Fibroblast of lung (primary cell): ENCODE data around the gene LCN6. TPM values are rescaled to one million over a fixed set of nuclear protein-coding genes. Genes with fewer than 3 reads are reported as not detected.
"Not testable (repeated sequence)": the region's sequence is repeated elsewhere in the genome, so short reads cannot be mapped to it uniquely, and the experiment has no call there.

Source experiments
- DNase-seq, 2 donors: peaks; one replicate each; pipeline versions ENCODE4 v3.0.0 to v3.0.0-alpha.2; 2010; ENCODE audit warnings: low read depth in 2 of 2
- H2AFZ ChIP-seq: 2 replicates; pipeline ENCODE4 v1.5.1; 2012; ENCODE audit warnings: low read length, control low read depth, inconsistent platforms
- H3K27ac ChIP-seq: 2 replicates; pipeline ENCODE4 v1.5.1; 2011; ENCODE audit warnings: low read length, control low read depth; ENCODE audit not compliant: insufficient read depth
- H3K27me3 ChIP-seq: 2 replicates; pipeline ENCODE4 v1.5.1; 2011; ENCODE audit warnings: mild to moderate bottlenecking, low read length; ENCODE audit not compliant: control insufficient read depth, insufficient read depth
- H3K36me3 ChIP-seq: 2 replicates; pipeline ENCODE4 v1.5.1; 2011; ENCODE audit warnings: low read length; ENCODE audit not compliant: control insufficient read depth, insufficient read depth
- H3K4me1 ChIP-seq: 2 replicates; pipeline ENCODE4 v1.5.1; 2011; ENCODE audit warnings: low read length; ENCODE audit not compliant: control insufficient read depth, insufficient read depth; ENCODE audit errors: extremely low read depth
- H3K4me2 ChIP-seq: 2 replicates; pipeline ENCODE4 v1.5.1; 2011; ENCODE audit warnings: low read length, control low read depth; ENCODE audit not compliant: insufficient read depth; ENCODE audit errors: extremely low read depth
- H3K4me3 ChIP-seq, 4 experiments: fragments of 200-600 bp in 1 of 4; sonication (generic) in 1 of 4; replicated peaks in 1 of 4; 2 replicates each; pipeline ENCODE4 v1.5.1; 2011 to 2016; ENCODE audit warnings: low read length in 4 of 4, low read depth in 3 of 4, mild to moderate bottlenecking in 3 of 4, control low read depth in 2 of 4, inconsistent platforms in 1 of 4, mixed read lengths in 1 of 4; ENCODE audit not compliant: insufficient read depth in 1 of 4; ENCODE audit errors: control extremely low read depth in 1 of 4
- H3K79me2 ChIP-seq: 2 replicates; pipeline ENCODE4 v1.5.1; 2012; ENCODE audit warnings: mild to moderate bottlenecking, low read length, inconsistent platforms; ENCODE audit not compliant: control insufficient read depth, insufficient read depth
- H3K9ac ChIP-seq: 2 replicates; pipeline ENCODE4 v1.5.1; 2011; ENCODE audit warnings: mild to moderate bottlenecking, low read length, control low read depth; ENCODE audit not compliant: insufficient read depth
- H3K9me3 ChIP-seq: 2 replicates; pipeline ENCODE4 v1.5.1; 2012; ENCODE audit warnings: low read depth, low read length; ENCODE audit not compliant: control insufficient read depth, insufficient read depth
- H4K20me1 ChIP-seq: 2 replicates; pipeline ENCODE4 v1.5.1; 2011; ENCODE audit warnings: low read length; ENCODE audit not compliant: control insufficient read depth, insufficient read depth; ENCODE audit errors: extremely low read depth
- EZH2 ChIP-seq: IDR thresholded peaks from 2 replicates; pipeline ENCODE4 v1.5.1; 2012; ENCODE audit warnings: low read length, control low read depth, mild to moderate bottlenecking; ENCODE audit errors: missing control alignments
- polyA minus RNA-seq: library from RNA; depleted of rRNA, polyadenylated mRNA; stranded (reverse); fragments of >200 nt; gene quantifications from 2 replicates; pipeline ENCODE4 v1.2.3, GENCODE V29; 2011; ENCODE audit warnings: low replicate concordance
- polyA plus RNA-seq, 2 donors: library from polyadenylated mRNA; depleted of rRNA in 1 of 2; stranded (reverse) in 1 of 2; unstranded in 1 of 2; fragments of >200 nt; gene quantifications; 2 replicates each; pipeline ENCODE4 v1.2.1, GENCODE V29; 2011 to 2012; ENCODE audit warnings: missing spikeins in 1 of 2
- total RNA-seq: library from RNA; depleted of rRNA; stranded (reverse); fragments of >200 nt; gene quantifications from 2 replicates; pipeline ENCODE4 v1.2.1, GENCODE V29; 2014
- TF ChIP-seq, protein P1 (sequence below), 2 donors: IDR thresholded peaks in 1 of 2; conservative IDR thresholded peaks in 1 of 2; 1 replicate in 1 of 2; 2 replicates in 1 of 2; pipeline ENCODE4 v1.5.1; 2011 to 2012; ENCODE audit warnings: low read length in 2 of 2, control low read depth in 1 of 2, inconsistent platforms in 1 of 2, low read depth in 1 of 2, mild to moderate bottlenecking in 1 of 2

Gene LCN6
- total RNA-seq (not detected in 2 replicates), polyA plus RNA-seq (not detected in 2 replicates), polyA minus RNA-seq (not detected in 2 replicates)
- not detected in 2 replicates for polyA plus RNA-seq (2012)

DNA sequence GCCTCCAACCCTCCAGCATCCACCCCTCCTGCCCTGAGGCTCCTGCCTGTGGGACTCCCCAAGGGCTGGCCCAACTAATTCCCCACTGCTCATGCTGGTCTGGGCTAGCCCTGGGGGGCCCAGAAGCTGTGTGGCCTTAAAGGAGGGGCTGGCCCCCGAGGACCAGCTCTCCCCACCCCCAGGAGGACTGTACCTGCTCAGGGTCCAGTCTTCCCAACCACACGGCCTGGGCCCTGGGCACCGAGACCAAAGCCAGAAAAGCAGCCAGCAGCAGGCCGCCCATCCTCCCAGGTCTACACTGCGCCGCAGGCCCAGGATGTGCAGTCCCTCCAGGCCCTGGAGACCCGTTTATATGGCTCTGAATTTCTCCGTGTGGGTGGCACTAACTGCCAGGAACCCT is at the start of gene LCN6:
Gene LCN6, minus strand, starts transcription at position 325 of the 400 bp plus-strand sequence. Its CDS starts 42 bp downstream, at position 283.
- Histone ChIP-seq H3K27ac (no peak within 1 kb of the TSS), H3K4me2 (no peak within 1 kb of the TSS), H3K36me3 (no peaks in the 10 kb centered on the region), H3K9me3 (no peaks in the 10 kb centered on the region), H4K20me1 (no peaks in the 10 kb centered on the region), H3K4me1 (no peaks in the 10 kb centered on the region), H2AFZ (no peak within 1 kb of the TSS), H3K4me3 (no peak within 1 kb of the TSS), H3K27me3 (peaks cover under 1% of the 10 kb centered on the region), H3K9ac (no peak within 1 kb of the TSS), H3K79me2 (no peaks in the 10 kb centered on the region)
- no peak for TF ChIP-seq EZH2
- TF ChIP-seq, protein P1, sequence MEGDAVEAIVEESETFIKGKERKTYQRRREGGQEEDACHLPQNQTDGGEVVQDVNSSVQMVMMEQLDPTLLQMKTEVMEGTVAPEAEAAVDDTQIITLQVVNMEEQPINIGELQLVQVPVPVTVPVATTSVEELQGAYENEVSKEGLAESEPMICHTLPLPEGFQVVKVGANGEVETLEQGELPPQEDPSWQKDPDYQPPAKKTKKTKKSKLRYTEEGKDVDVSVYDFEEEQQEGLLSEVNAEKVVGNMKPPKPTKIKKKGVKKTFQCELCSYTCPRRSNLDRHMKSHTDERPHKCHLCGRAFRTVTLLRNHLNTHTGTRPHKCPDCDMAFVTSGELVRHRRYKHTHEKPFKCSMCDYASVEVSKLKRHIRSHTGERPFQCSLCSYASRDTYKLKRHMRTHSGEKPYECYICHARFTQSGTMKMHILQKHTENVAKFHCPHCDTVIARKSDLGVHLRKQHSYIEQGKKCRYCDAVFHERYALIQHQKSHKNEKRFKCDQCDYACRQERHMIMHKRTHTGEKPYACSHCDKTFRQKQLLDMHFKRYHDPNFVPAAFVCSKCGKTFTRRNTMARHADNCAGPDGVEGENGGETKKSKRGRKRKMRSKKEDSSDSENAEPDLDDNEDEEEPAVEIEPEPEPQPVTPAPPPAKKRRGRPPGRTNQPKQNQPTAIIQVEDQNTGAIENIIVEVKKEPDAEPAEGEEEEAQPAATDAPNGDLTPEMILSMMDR (conservative IDR thresholded peaks at IDR 0.05 in 1 of 2, IDR thresholded peaks at IDR 0.05 in 1 of 2; ENCODE audit: low read depth in 1 of 2, low read length in 2 of 2), result no peak
- DNase-seq, result no peak

DNA sequence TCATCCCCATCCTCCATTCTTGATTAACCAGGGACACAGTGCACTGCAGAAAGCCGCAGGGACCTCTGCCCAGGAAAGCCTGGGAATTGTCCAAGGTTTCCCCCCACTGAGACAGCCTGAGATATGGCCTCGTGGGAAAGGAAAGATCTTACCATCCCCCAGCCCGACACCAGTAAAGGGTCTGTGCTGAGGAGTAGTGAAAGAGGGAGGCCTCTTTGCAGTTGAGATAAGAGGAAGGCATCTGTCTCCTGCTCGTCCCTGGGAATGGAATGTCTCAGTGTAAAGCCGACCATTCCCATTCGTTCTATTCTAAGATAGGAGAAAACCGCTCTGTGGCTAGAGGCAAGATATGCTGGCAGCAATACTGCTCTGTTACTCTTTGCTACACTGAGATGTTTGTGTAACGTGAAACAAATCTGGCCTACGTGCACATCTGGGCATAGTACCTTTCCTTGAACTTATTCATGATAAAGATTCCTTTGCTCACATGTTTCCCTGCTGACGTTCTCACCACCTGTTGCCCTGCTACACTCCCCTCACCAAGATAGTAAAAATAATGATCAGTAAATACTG is 48.5 kb upstream of the LCN6 start:
- H3K9ac ChIP-seq, H3K4me3 ChIP-seq, H3K36me3 ChIP-seq, H3K4me2 ChIP-seq, H2AFZ ChIP-seq, H3K4me1 ChIP-seq, H3K27ac ChIP-seq, H4K20me1 ChIP-seq, H3K79me2 ChIP-seq, H3K9me3 ChIP-seq: not testable (repeated sequence)
- peaks cover 29% of the 10 kb centered on the region for H3K27me3 ChIP-seq
- DNase-seq, result peak in 1 of 2 donors; percentile 69

DNA sequence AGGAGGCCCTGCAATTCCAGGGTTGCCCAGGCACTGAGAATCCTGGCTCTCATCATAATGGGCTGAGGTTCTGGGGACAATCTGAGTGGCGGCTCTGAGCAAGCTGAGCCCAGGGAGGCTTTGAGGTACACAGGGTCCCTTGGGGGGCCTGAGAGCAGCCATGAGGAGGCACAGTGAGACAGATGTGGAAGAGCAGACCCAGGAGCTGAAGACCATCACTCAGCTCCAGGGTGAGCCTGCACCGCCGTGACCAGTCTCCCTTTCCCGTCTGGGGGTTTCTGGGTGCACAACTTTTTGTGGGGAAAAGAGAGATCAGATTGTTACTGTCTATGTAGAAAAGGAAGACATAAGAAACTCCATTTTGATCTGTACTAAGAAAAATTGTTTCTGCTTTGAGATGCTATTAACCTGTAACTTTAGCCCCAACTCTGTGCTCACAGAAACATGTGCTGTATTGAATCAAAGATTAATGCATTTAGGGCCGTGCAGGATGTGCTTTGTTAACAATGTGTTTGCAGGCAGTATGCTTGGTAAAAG is 48.0 kb upstream of the LCN6 start, which contains the start of gene CCDC183:
Gene CCDC183, plus strand, starts transcription at position 101 of the 537 bp plus-strand sequence. Its CDS starts 60 bp downstream, at position 161.
- Histone ChIP-seq H3K79me2 (peaks cover 4% of the 10 kb centered on the region), H3K4me3 (no peak within 1 kb of the TSS), H3K4me1 (no peaks in the 10 kb centered on the region), H3K36me3 (peaks cover 2% of the 10 kb centered on the region), H3K4me2 (no peak within 1 kb of the TSS), H3K27ac (no peak within 1 kb of the TSS), H3K27me3 (peaks cover 29% of the 10 kb centered on the region), H3K9me3 (no peaks in the 10 kb centered on the region), H3K9ac (no peak within 1 kb of the TSS), H4K20me1 (no peaks in the 10 kb centered on the region), H2AFZ (no peak within 1 kb of the TSS)
- no peak for DNase-seq
- TF ChIP-seq, protein P1 (conservative IDR thresholded peaks at IDR 0.05 in 1 of 2, IDR thresholded peaks at IDR 0.05 in 1 of 2; ENCODE audit: low read depth in 1 of 2, low read length in 2 of 2), result no peak
- TF ChIP-seq EZH2, result no peak
